DMS 273 (cell line): ENCODE results near the gene SPEG.

Experiments used
- DNase-seq: peaks from one replicate; lab custom pipeline; 2025; ENCODE audit not compliant: unreplicated experiment; lab: John Stamatoyannopoulos, UW

The SPEG gene

GRCh38 chr2:219509780-219510511 is 75.3 kb downstream of the SPEG start:
- peak; percentile 91 for DNase-seq

GRCh38 chr2:219510512-219511135 is 76.0 kb downstream of the SPEG start:
- DNase-seq = peak; percentile 55

GRCh38 chr2:219511547-219512325 is 77.1 kb downstream of the SPEG start:
- peak; percentile 78 for DNase-seq

GRCh38 chr2:219512524-219513216 is 78.0 kb downstream of the SPEG start:
- DNase-seq = no peak

- peak; percentile 44 for DNase-seq
These were observed 79.1 kb downstream of the SPEG start for GRCh38 chr2:219513787-219514186.

GRCh38 chr2:219514196-219514761 is 79.6 kb downstream of the SPEG start, which contains the start of gene ASIC4:
ASIC4 (plus strand) TSS chr2:219514482; CDS start chr2:219514725, 243 bp downstream.
- peak; percentile 84 for DNase-seq

- DNase-seq = no peak
These were observed 80.2 kb downstream of the SPEG start for GRCh38 chr2:219514836-219515235.

GRCh38 chr2:219515874-219516629 is 81.4 kb downstream of the SPEG start:
- DNase-seq = peak; percentile 49

GRCh38 chr2:219516888-219517287 is 82.2 kb downstream of the SPEG start:
- DNase-seq = no peak

- DNase-seq = peak; percentile 65
These were observed 83.5 kb downstream of the SPEG start for GRCh38 chr2:219517954-219518778.

- DNase-seq = no peak
These were observed 84.9 kb downstream of the SPEG start for GRCh38 chr2:219519526-219519916.

- DNase-seq = no peak
These were observed 85.4 kb downstream of the SPEG start for GRCh38 chr2:219520079-219520478.

GRCh38 chr2:219521066-219521880 is 86.6 kb downstream of the SPEG start:
- DNase-seq = peak; percentile 75

- no peak for DNase-seq
These were observed 87.7 kb downstream of the SPEG start for GRCh38 chr2:219522111-219523030.

- DNase-seq = no peak
These were observed 88.5 kb downstream of the SPEG start for GRCh38 chr2:219523031-219523671.

GRCh38 chr2:219524817-219525216 is 90.2 kb downstream of the SPEG start:
- DNase-seq = no peak
